Esophagus (tissue), 2 donors: ENCODE results near the gene LIPE. TPM values are rescaled to one million over a fixed set of nuclear protein-coding genes. Genes with fewer than 3 reads are reported as not detected.

ENCODE experiments used
- H3K27ac ChIP-seq, 2 donors: one replicate each; pipeline ENCODE4 v1.5.1; 2013; ENCODE audit warnings: low read depth in 2 of 2, mild to moderate bottlenecking in 2 of 2, inconsistent platforms in 1 of 2, low read length in 1 of 2, moderate library complexity in 1 of 2
- H3K27me3 ChIP-seq, 2 donors: one replicate each; pipeline ENCODE4 v1.6.1; 2013; ENCODE audit warnings: low read length in 2 of 2, control low read depth in 1 of 2, mild to moderate bottlenecking in 1 of 2; ENCODE audit not compliant: insufficient read depth in 2 of 2, control insufficient read depth in 1 of 2
- H3K36me3 ChIP-seq, 2 donors: one replicate each; pipeline ENCODE4 v1.6.1; 2013; ENCODE audit warnings: low read length in 1 of 2; ENCODE audit not compliant: control insufficient read depth in 2 of 2, insufficient read depth in 2 of 2
- H3K4me1 ChIP-seq, 2 donors: one replicate each; pipeline ENCODE4 v1.6.1; 2013; ENCODE audit warnings: low read length in 1 of 2; ENCODE audit not compliant: control insufficient read depth in 2 of 2, insufficient read depth in 2 of 2
- H3K4me3 ChIP-seq, 2 donors: one replicate each; pipeline ENCODE4 v1.5.1; 2013; ENCODE audit warnings: low read length in 2 of 2, mild to moderate bottlenecking in 2 of 2, low read depth in 1 of 2, moderate library complexity in 1 of 2
- H3K9me3 ChIP-seq, 2 donors: one replicate each; pipeline ENCODE4 v1.6.1; 2013; ENCODE audit warnings: mild to moderate bottlenecking in 2 of 2, low read depth in 1 of 2, low read length in 1 of 2, moderate library complexity in 1 of 2; ENCODE audit not compliant: control insufficient read depth in 2 of 2, insufficient read depth in 1 of 2
- WGBS, 2 donors: extraction: QIAGEN DNeasy Blood & Tissue Kit; methylation state at CpG; one replicate each; pipeline ENCODE4 v1.1.7; 2013; 5-methylcytosine and 5-hydroxymethylcytosine counted together
- polyA plus RNA-seq, 2 donors: library from polyadenylated mRNA; stranded (reverse); fragments of 200-250 nt; gene quantifications; one replicate each; pipeline ENCODE4 v1.2.3, GENCODE V29; 2013
- donor health status: healthy with polysubstance abuse.
- donor health status: Bipolar disorder and iron deficiency.

Gene LIPE
- polyA plus RNA-seq, 2 donors: 9.2 to 11.4 TPM

DNA sequence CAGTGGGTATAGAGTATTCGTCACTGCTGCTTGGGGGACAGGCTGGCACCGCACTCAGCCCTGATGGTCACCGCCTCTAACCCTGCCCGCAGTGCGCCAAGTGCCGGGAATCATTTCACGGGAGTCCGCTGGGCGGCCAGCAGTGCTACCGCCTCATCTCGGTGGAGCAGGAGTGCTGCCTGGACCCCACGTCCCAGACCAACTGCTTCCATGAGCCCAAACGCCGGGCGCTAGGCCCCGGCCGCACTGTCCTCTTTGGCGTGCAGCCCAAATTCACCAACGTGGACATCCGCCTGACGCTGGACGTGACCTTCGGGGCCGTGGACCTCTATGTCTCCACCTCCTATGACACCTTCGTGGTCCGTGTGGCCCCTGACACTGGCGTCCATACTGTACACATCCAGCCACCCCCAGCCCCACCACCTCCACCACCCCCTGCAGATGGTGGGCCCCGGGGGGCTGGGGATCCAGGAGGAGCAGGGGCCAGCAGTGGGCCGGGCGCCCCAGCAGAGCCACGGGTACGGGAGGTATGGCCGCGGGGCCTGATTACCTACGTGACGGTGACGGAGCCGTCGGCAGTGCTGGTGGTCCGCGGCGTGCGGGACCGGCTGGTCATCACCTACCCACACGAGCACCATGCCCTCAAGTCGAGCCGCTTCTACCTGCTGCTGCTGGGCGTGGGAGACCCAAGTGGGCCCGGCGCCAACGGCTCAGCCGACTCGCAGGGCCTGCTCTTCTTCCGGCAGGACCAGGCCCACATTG lies 51.6 kb downstream of the LIPE start:
- Histone ChIP-seq H3K9me3 (no peaks in the 10 kb centered on the region), H3K4me3 (no peak overlapping the region), H3K27me3 (no peaks in the 10 kb centered on the region), H3K4me1 (peaks cover 0 to 6% of the 10 kb centered on the region in 2 donors), H3K36me3 (peaks cover 0 to 11% of the 10 kb centered on the region in 2 donors), H3K27ac (no peak overlapping the region)
- 92 to 93% methylated on average over 33 to 54 of the region's 54 CpGs for WGBS, 2 donors

DNA sequence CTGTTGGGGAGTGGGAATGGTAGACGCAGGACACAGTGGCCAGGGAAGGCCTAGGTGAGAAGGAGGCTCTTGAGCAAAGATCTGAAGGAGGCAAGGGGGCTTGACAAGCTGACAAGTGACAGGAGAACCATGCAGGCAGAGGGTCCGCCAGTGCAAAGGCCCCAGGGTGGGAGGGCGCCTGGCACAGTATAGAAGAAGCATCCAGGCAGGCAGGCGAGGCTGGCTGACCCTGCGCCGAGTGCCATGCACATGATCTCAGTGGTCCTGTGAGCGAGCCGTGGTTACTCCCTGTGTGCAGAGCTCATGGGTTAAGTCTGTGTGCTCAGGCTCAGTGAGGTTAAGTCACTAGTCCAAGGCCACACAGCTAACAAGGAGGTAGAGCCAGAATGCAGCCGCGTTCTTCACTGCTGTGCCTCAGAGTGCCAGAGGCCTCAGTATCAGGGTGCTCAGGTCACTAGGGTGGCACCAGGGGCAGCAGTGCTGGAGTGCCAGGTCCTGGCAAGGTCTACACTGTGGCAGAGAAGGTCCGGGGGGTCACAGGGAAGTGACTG lies 52.3 kb downstream of the LIPE start:
- Histone ChIP-seq H3K27ac (no peak overlapping the region), H3K4me3 (no peak overlapping the region), H3K9me3 (no peaks in the 10 kb centered on the region), H3K27me3 (no peaks in the 10 kb centered on the region), H3K36me3 (peaks cover 0 to 12% of the 10 kb centered on the region in 2 donors), H3K4me1 (peaks cover 0 to 6% of the 10 kb centered on the region in 2 donors)
- 92 to 94% methylated on average over 11 of the region's 11 CpGs for WGBS, 2 donors

DNA sequence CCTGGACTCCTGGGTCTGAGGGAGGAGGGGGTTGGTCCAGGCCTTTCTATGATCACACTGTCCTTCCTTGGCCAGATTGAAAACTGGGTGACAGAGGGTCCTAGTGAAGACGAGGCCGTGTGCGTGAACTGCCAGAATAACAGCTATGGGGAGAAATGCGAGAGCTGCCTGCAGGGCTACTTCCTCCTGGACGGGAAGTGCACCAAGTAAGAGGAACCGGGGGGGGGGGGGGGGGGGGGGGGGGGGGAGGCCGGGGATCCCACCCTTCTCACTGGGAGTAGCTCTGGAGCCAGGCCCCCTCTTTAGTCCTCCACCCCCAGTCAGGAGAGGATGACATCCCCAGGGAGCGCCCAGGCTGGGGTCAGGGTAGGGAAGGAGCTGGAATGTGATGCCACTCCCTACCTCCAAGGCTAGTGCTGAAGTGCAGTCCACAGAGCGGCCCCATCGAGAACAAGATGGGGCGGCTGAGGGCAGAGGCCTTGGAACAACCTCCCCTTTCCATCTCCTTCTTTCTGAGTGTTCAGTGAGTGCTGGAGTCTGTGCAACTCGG lies 56.5 kb downstream of the LIPE start:
- peaks cover 0 to 11% of the 10 kb centered on the region in 2 donors for H3K36me3 ChIP-seq
- no peak overlapping the region for H3K27ac ChIP-seq
- no peaks in the 10 kb centered on the region for H3K9me3 ChIP-seq
- WGBS, 2 donors: 79 to 80% methylated on average over 9 to 12 of the region's 12 CpGs
- H3K4me1 ChIP-seq: peaks cover 0 to under 1% of the 10 kb centered on the region in 2 donors
- no peak overlapping the region for H3K4me3 ChIP-seq
- no peaks in the 10 kb centered on the region for H3K27me3 ChIP-seq

DNA sequence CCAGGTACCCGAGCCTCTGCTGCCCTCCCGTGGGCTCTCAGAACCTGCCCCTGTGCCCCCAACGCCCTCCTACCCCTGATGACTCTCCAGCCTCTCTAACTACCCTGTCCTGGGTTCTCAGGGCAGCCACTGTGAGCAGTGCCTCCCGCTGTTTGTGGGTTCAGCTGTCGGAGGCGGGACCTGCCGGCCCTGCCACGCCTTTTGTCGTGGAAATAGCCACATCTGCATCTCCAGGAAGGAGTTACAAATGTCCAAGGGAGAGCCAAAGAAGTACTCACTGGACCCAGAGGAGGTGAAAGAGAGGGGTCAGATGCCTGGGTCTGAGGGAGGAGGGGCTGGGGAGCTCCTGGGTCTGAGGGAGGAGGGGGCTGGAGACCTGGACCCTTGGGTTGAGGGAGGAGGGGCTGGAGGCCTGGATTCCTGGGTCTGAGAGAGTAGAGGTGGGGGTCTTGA lies 57.1 kb downstream of the LIPE start:
- 71 to 76% methylated on average over 9 of the region's 9 CpGs for WGBS, 2 donors
- no peak overlapping the region for H3K4me3 ChIP-seq
- no peaks in the 10 kb centered on the region for H3K4me1 ChIP-seq
- H3K27me3 ChIP-seq: no peaks in the 10 kb centered on the region
- H3K9me3 ChIP-seq: no peaks in the 10 kb centered on the region
- no peak overlapping the region for H3K27ac ChIP-seq
- peaks cover 0 to 7% of the 10 kb centered on the region in 2 donors for H3K36me3 ChIP-seq

GRCh38 chr19:42369433-42370067 lies 57.6 kb downstream of the LIPE start:
- Histone ChIP-seq H3K4me3 (no peak overlapping the region), H3K36me3 (peaks cover 0 to 7% of the 10 kb centered on the region in 2 donors), H3K27ac (no peak overlapping the region), H3K27me3 (no peaks in the 10 kb centered on the region), H3K4me1 (no peaks in the 10 kb centered on the region), H3K9me3 (no peaks in the 10 kb centered on the region)
- 93% methylated on average over 27 of the region's 27 CpGs for WGBS, 2 donors

- Histone ChIP-seq H3K36me3 (peaks cover 0 to 11% of the 10 kb centered on the region in 2 donors), H3K4me1 (no peaks in the 10 kb centered on the region), H3K9me3 (peaks cover 0 to 2% of the 10 kb centered on the region in 2 donors), H3K4me3 (no peak overlapping the region), H3K27me3 (no peaks in the 10 kb centered on the region), H3K27ac (no peak overlapping the region)
- whole genome bisulfite sequencing, 2 donors: 91 to 92% methylated on average over 15 of the region's 15 CpGs
Measured at GRCh38 chr19:42368765-42369164, 58.4 kb downstream of the LIPE start.

DNA sequence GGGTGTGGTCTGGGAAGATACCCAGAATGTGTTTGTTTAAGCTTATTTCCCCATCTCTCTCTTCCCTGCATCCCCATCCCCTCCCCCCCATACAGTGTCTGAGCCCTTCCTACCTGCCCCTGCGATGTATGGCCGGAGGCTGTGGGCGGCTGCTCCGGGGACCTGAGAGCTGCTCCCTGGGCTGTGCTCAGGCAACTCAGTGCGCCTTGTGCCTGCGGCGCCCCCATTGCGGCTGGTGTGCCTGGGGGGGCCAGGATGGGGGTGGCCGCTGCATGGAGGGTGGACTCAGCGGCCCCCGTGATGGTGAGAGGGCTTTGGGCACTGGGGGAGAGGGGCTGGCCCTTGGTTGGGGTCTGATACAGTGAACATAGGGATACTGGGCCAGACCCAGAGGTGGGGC lies 58.8 kb downstream of the LIPE start:
- 95 to 96% methylated on average over 11 of the region's 11 CpGs for WGBS, 2 donors
- H3K9me3 ChIP-seq: peaks cover 0 to 4% of the 10 kb centered on the region in 2 donors
- H3K27me3 ChIP-seq: no peaks in the 10 kb centered on the region
- H3K36me3 ChIP-seq: peaks cover under 1 to 11% of the 10 kb centered on the region in 2 donors
- H3K27ac ChIP-seq: no peak overlapping the region
- H3K4me3 ChIP-seq: no peak overlapping the region
- H3K4me1 ChIP-seq: no peaks in the 10 kb centered on the region

GRCh38 chr19:42367929-42368328 lies 59.3 kb downstream of the LIPE start:
- Histone ChIP-seq H3K9me3 (peaks cover 0 to 8% of the 10 kb centered on the region in 2 donors), H3K36me3 (peaks cover 4 to 14% of the 10 kb centered on the region in 2 donors), H3K4me3 (no peak overlapping the region), H3K27me3 (no peaks in the 10 kb centered on the region), H3K27ac (no peak overlapping the region), H3K4me1 (peaks cover 0 to 2% of the 10 kb centered on the region in 2 donors)
- 91 to 93% methylated on average over 4 of the region's 4 CpGs for WGBS, 2 donors

DNA sequence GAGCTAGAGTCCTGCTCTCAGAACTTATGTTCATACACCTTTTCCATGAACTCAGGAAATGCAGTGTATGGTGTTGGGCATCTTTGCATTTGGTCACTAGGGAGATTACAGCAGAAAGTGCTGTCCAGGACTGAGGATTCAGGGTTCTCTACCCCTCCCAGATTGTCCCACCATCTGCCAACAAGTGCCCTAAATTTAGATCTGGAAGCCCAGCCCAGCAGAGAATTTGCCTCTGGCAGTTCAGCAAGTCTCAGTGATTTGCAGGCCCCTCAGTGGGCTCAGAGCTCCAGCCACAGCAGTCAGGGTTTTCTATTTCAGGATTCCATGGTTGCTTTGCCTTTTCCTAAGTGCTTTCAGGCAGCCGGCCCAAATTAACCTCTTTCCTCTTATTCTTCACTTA lies 60.5 kb downstream of the LIPE start:
- WGBS, 2 donors: 72 to 80% methylated on average over 1 of the region's 1 CpG
- Histone ChIP-seq H3K27me3 (no peaks in the 10 kb centered on the region), H3K9me3 (peaks cover 0 to 8% of the 10 kb centered on the region in 2 donors), H3K4me1 (peaks cover 0 to 2% of the 10 kb centered on the region in 2 donors), H3K4me3 (no peak overlapping the region), H3K36me3 (peaks cover 4 to 21% of the 10 kb centered on the region in 2 donors), H3K27ac (no peak overlapping the region)
